Glutamatergic neuron (in vitro differentiated cells): ENCODE data around the gene CCS. TPM values are rescaled to one million over a fixed set of nuclear protein-coding genes. Genes with fewer than 3 reads are reported as not detected.
A peak's percentile ranks its signal among the peaks of the same experiment; 100 is the strongest.

Experiments
- DNase-seq: peaks from one replicate; pipeline ENCODE4 v3.0.0; 2022
- H3K27ac Mint-ChIP-seq: one replicate; pipeline ENCODE4 v1.8.0; 2020; ENCODE audit warnings: mild to moderate bottlenecking, mixed read lengths, inconsistent platforms; ENCODE audit not compliant: unreplicated experiment
- H3K27me3 Mint-ChIP-seq: one replicate; pipeline ENCODE4 v1.8.0; 2020; ENCODE audit warnings: mild to moderate bottlenecking, moderate library complexity, mixed read lengths, inconsistent platforms; ENCODE audit not compliant: unreplicated experiment
- H3K36me3 Mint-ChIP-seq: one replicate; pipeline ENCODE4 v1.8.0; 2020; ENCODE audit warnings: mild to moderate bottlenecking, mixed read lengths, inconsistent platforms; ENCODE audit not compliant: unreplicated experiment
- H3K4me1 Mint-ChIP-seq: one replicate; pipeline ENCODE4 v1.8.0; 2020; ENCODE audit warnings: mild to moderate bottlenecking, low read depth, mixed read lengths, inconsistent platforms; ENCODE audit not compliant: unreplicated experiment
- H3K4me3 Mint-ChIP-seq: one replicate; pipeline ENCODE4 v1.8.0; 2020; ENCODE audit warnings: mild to moderate bottlenecking, mixed read lengths, inconsistent platforms; ENCODE audit not compliant: unreplicated experiment
- H3K9me3 Mint-ChIP-seq: one replicate; pipeline ENCODE4 v1.8.0; 2020; ENCODE audit warnings: mild to moderate bottlenecking, moderate library complexity, mixed read lengths, inconsistent platforms; ENCODE audit not compliant: unreplicated experiment
- total RNA-seq: library from RNA; stranded (reverse); fragmentation: NEBNext Ultra II Directional; extraction: Animal tissue kit (Norgen Biotek cat#: 25700); gene quantifications from one replicate; pipeline ENCODE4 v1.2.1, GENCODE V29; 2021; ENCODE audit not compliant: unreplicated experiment
- TF ChIP-seq, protein P1 (sequence below): fragments of 200-600 bp; sonication (generic); IDR thresholded peaks from one replicate; pipeline ENCODE4 v1.5.0; 2021; ENCODE audit not compliant: partially characterized antibody, unreplicated experiment

Gene CCS
- total RNA-seq, 1 donor from 2014 or later, result 65.1 TPM

GRCh38 chr11:66616379-66617154, 23.6 kb downstream of the CCS start, which contains the start of gene RBM14:
Gene RBM14 (plus strand): TSS chr11:66616630. CDS start chr11:66616721, 91 bp downstream.
- peak; percentile 99 for DNase-seq
- Mint-ChIP-seq H3K27me3 (peaks cover 4% of the 10 kb centered on the region), H3K9me3 (peaks cover 13% of the 10 kb centered on the region), H3K27ac (peak within 1 kb of the TSS; percentile 95), H3K36me3 (no peaks in the 10 kb centered on the region), H3K4me3 (peak within 1 kb of the TSS; percentile 98), H3K4me1 (peaks cover 16% of the 10 kb centered on the region)
- TF ChIP-seq, protein P1, sequence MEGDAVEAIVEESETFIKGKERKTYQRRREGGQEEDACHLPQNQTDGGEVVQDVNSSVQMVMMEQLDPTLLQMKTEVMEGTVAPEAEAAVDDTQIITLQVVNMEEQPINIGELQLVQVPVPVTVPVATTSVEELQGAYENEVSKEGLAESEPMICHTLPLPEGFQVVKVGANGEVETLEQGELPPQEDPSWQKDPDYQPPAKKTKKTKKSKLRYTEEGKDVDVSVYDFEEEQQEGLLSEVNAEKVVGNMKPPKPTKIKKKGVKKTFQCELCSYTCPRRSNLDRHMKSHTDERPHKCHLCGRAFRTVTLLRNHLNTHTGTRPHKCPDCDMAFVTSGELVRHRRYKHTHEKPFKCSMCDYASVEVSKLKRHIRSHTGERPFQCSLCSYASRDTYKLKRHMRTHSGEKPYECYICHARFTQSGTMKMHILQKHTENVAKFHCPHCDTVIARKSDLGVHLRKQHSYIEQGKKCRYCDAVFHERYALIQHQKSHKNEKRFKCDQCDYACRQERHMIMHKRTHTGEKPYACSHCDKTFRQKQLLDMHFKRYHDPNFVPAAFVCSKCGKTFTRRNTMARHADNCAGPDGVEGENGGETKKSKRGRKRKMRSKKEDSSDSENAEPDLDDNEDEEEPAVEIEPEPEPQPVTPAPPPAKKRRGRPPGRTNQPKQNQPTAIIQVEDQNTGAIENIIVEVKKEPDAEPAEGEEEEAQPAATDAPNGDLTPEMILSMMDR, result no peak

GRCh38 chr11:66617155-66617834, 24.3 kb downstream of the CCS start:
- peaks cover 16% of the 10 kb centered on the region for H3K4me1 Mint-ChIP-seq
- H3K36me3 Mint-ChIP-seq, result no peaks in the 10 kb centered on the region
- H3K27ac Mint-ChIP-seq, result peak overlapping the region; percentile 95
- TF ChIP-seq, protein P1, result no peak
- peaks cover 13% of the 10 kb centered on the region for H3K9me3 Mint-ChIP-seq
- no peak for DNase-seq
- H3K27me3 Mint-ChIP-seq, result peaks cover 4% of the 10 kb centered on the region
- peak overlapping the region; percentile 98 for H3K4me3 Mint-ChIP-seq

- peaks cover 5% of the 10 kb centered on the region for H3K36me3 Mint-ChIP-seq
- H3K27me3 Mint-ChIP-seq, result peaks cover 8% of the 10 kb centered on the region
These were observed 26.1 kb downstream of the CCS start for GRCh38 chr11:66619080-66619554.

DNA sequence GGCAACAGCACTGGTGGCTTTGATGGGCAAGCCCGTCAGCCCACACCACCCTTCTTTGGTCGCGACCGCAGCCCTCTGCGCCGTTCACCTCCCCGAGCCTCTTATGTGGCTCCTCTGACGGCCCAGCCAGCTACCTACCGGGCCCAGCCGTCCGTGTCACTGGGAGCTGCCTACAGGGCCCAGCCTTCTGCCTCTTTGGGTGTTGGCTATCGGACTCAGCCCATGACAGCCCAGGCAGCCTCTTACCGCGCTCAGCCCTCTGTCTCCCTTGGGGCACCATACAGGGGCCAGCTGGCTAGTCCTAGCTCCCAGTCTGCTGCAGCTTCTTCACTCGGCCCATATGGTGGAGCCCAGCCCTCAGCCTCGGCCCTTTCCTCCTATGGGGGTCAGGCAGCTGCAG, 31.5 kb downstream of the CCS start:
- H3K9me3 Mint-ChIP-seq, result peaks cover 8% of the 10 kb centered on the region
- TF ChIP-seq, protein P1, result no peak

More at GRCh38 chr11:66619080-66619554, 26.1 kb downstream of the CCS start:
- TF ChIP-seq, protein P1, result no peak
- Mint-ChIP-seq H3K4me3 (peak overlapping the region; percentile 98), H3K9me3 (peaks cover 16% of the 10 kb centered on the region), H3K27ac (peak overlapping the region; percentile 72), H3K4me1 (peaks cover 34% of the 10 kb centered on the region)
- DNase-seq, result no peak

More for the DNA sequence above, 31.5 kb downstream of the CCS start:
- H3K4me3 Mint-ChIP-seq, result peak overlapping the region; percentile 52
- DNase-seq, result peak; percentile 89
- peaks cover 5% of the 10 kb centered on the region for H3K36me3 Mint-ChIP-seq
- peaks cover 7% of the 10 kb centered on the region for H3K27me3 Mint-ChIP-seq
- H3K27ac Mint-ChIP-seq, result peak overlapping the region; percentile 97
- peaks cover 36% of the 10 kb centered on the region for H3K4me1 Mint-ChIP-seq
